Naive thymus-derived CD8-positive, alpha-beta T cell (primary cell): ENCODE data around the gene NRDC. TPM values are rescaled to one million over a fixed set of nuclear protein-coding genes. Genes with fewer than 3 reads are reported as not detected.

Experiments
- ATAC-seq, 2 donors: fragments of 150-1000 bp; cut with Tn5 transposase in 1 of 2; sonication (Bioruptor Pico), chemical (Tn5 transposase) in 1 of 2; 1 replicate in 1 of 2; 2 replicates in 1 of 2; pipeline ENCODE4 v1.10.0; 2021; ENCODE audit warnings: mild to moderate bottlenecking in 2 of 2, moderate library complexity in 2 of 2
- POLR2A ChIA-PET: fragments of 350-600 bp; sonication (Branson Sonifier 250); formaldehyde crosslinking; loops from one replicate; lab custom pipeline; 2021; ENCODE audit warnings: antibody characterized with exemption; lab: Charles Lee
- DNase-seq, 10 donors: peaks; one replicate each; pipeline versions ENCODE4 v3.0.0 to v3.0.0-alpha.2; 2020 to 2022
- H3K27ac Mint-ChIP-seq, 10 donors: one replicate each; pipeline ENCODE4 v1.8.0; 2020 to 2022; ENCODE audit warnings: mild to moderate bottlenecking in 10 of 10, mixed read lengths in 10 of 10, moderate library complexity in 4 of 10, inconsistent platforms in 1 of 10
- H3K27me3 Mint-ChIP-seq, 5 donors: one replicate each; pipeline ENCODE4 v1.8.0; 2021 to 2022; ENCODE audit warnings: mixed read lengths in 5 of 5
- H3K36me3 Mint-ChIP-seq, 3 donors: one replicate each; pipeline ENCODE4 v1.8.0; 2020 to 2022; ENCODE audit warnings: mixed read lengths in 3 of 3, mild to moderate bottlenecking in 2 of 3, inconsistent platforms in 1 of 3
- H3K4me1 Mint-ChIP-seq, 4 donors: one replicate each; pipeline ENCODE4 v1.8.0; 2021 to 2022; ENCODE audit warnings: mixed read lengths in 4 of 4
- H3K4me3 Mint-ChIP-seq, 10 donors: one replicate each; pipeline ENCODE4 v1.8.0; 2020 to 2022; ENCODE audit warnings: mild to moderate bottlenecking in 10 of 10, mixed read lengths in 10 of 10, moderate library complexity in 6 of 10, inconsistent platforms in 1 of 10
- H3K9me3 Mint-ChIP-seq, 9 donors: one replicate each; pipeline ENCODE4 v1.8.0; 2020 to 2022; ENCODE audit warnings: mixed read lengths in 9 of 9, mild to moderate bottlenecking in 3 of 9, inconsistent platforms in 1 of 9, moderate library complexity in 1 of 9
- microRNA-seq: library from miRNA; unstranded; fragments of <30 nt; microRNA quantifications from one replicate; pipeline ENCODE4 v1.2.0, GENCODE V29; 2022; ENCODE audit warnings: borderline microRNAs expressed
- polyA plus RNA-seq, 3 donors: library from polyadenylated mRNA; unstranded; fragments of 300-500 nt; fragmentation: Illumina TruSeq; gene quantifications; one replicate each; pipeline ENCODE4 v1.2.3, GENCODE V29; 2021
- total RNA-seq, 8 experiments: library from RNA in 2 of 8; stranded (reverse) in 2 of 8; gene quantifications; one replicate each; pipeline ENCODE4 v1.2.3 and lab custom pipeline; 2021 to 2026

Gene NRDC
- total and polyA plus RNA-seq, 5 experiments from 2014 or later = 54.8 to 145 (median 70.1) TPM

GRCh38 chr1:51752073-51752948 is 126.2 kb downstream of the NRDC start:
- no peaks in the 10 kb centered on the region for H3K27me3 Mint-ChIP-seq
- no peak overlapping the region for H3K4me3 Mint-ChIP-seq
- H3K36me3 Mint-ChIP-seq = peaks cover 9 to 63% (median 26%) of the 10 kb centered on the region in 3 donors
- POLR2A ChIA-PET = no interaction called here
- H3K4me1 Mint-ChIP-seq = peaks cover 5 to 14% (median 9%) of the 10 kb centered on the region in 4 donors
- ATAC-seq (no peak), DNase-seq (no peak)
- no peak overlapping the region for H3K27ac Mint-ChIP-seq
- H3K9me3 Mint-ChIP-seq = peaks cover 0 to 5% (median 0%) of the 10 kb centered on the region in 9 donors

- Mint-ChIP-seq H3K36me3 (peaks cover 9 to 70% (median 37%) of the 10 kb centered on the region in 3 donors), H3K4me3 (no peak overlapping the region), H3K27ac (no peak overlapping the region), H3K27me3 (no peaks in the 10 kb centered on the region), H3K9me3 (peaks cover 0 to 5% (median 0%) of the 10 kb centered on the region in 9 donors), H3K4me1 (peaks cover 4 to 14% (median 9%) of the 10 kb centered on the region in 4 donors)
- ATAC-seq (no peak), DNase-seq (no peak)
- POLR2A ChIA-PET = interaction anchor here (0.9 kb wide), 1 partner anchor 11 kb away, joined by 3 read pairs; no protein-coding TSS in a partner anchor
These were observed 127.8 kb downstream of the NRDC start for GRCh38 chr1:51750729-51751128.

- Mint-ChIP-seq H3K27ac (no peak overlapping the region), H3K36me3 (peaks cover 9 to 65% (median 34%) of the 10 kb centered on the region in 3 donors), H3K27me3 (no peaks in the 10 kb centered on the region), H3K9me3 (peaks cover 0 to 5% (median 0%) of the 10 kb centered on the region in 9 donors), H3K4me1 (peaks cover 4 to 14% (median 9%) of the 10 kb centered on the region in 4 donors), H3K4me3 (no peak overlapping the region)
- no peak for DNase-seq
- ATAC-seq = no peak
- POLR2A ChIA-PET = interaction anchor here (0.7 to 0.9 kb wide), 2 partner anchors 12 to 41 kb away, joined by 3 read pairs; no protein-coding TSS in a partner anchor
These were observed 128.3 kb downstream of the NRDC start for GRCh38 chr1:51750218-51750617.

- ATAC-seq (no peak), DNase-seq (no peak)
- Mint-ChIP-seq H3K27ac (no peak overlapping the region), H3K9me3 (peaks cover 0 to 5% (median 0%) of the 10 kb centered on the region in 9 donors), H3K27me3 (no peaks in the 10 kb centered on the region), H3K36me3 (peaks cover 9 to 62% (median 34%) of the 10 kb centered on the region in 3 donors), H3K4me3 (no peak overlapping the region), H3K4me1 (peaks cover 10 to 21% (median 14%) of the 10 kb centered on the region in 4 donors)
- POLR2A ChIA-PET = no interaction called here
These were observed 129.4 kb downstream of the NRDC start for GRCh38 chr1:51749151-51749550.

- Mint-ChIP-seq H3K9me3 (no peaks in the 10 kb centered on the region), H3K4me3 (no peak overlapping the region), H3K36me3 (peaks cover 0 to 45% (median 18%) of the 10 kb centered on the region in 3 donors), H3K4me1 (peaks cover 10 to 30% (median 13%) of the 10 kb centered on the region in 4 donors), H3K27me3 (no peaks in the 10 kb centered on the region), H3K27ac (peak overlapping the region in 4 of 10 donors; percentile 45 to 84 (median 53))
- POLR2A ChIA-PET = no interaction called here
- ATAC-seq (no peak), DNase-seq (no peak)
These were observed 133.3 kb downstream of the NRDC start for GRCh38 chr1:51745304-51745570.

GRCh38 chr1:51744506-51745303 is 133.8 kb downstream of the NRDC start:
- no peak for ATAC-seq
- POLR2A ChIA-PET = no interaction called here
- Mint-ChIP-seq H3K27ac (peak overlapping the region in 4 of 10 donors; percentile 45 to 84 (median 53)), H3K4me3 (no peak overlapping the region), H3K27me3 (no peaks in the 10 kb centered on the region), H3K9me3 (no peaks in the 10 kb centered on the region), H3K36me3 (peaks cover 0 to 39% (median 15%) of the 10 kb centered on the region in 3 donors), H3K4me1 (peaks cover 13 to 35% (median 14%) of the 10 kb centered on the region in 4 donors)
- DNase-seq = no peak

- POLR2A ChIA-PET = no interaction called here
- ATAC-seq = no peak
- Mint-ChIP-seq H3K9me3 (no peaks in the 10 kb centered on the region), H3K27me3 (no peaks in the 10 kb centered on the region), H3K36me3 (peaks cover 0 to 16% (median 6%) of the 10 kb centered on the region in 3 donors), H3K27ac (no peak overlapping the region), H3K4me3 (no peak overlapping the region), H3K4me1 (peaks cover 18 to 49% (median 27%) of the 10 kb centered on the region in 4 donors)
- DNase-seq = no peak
These were observed 137.3 kb downstream of the NRDC start for GRCh38 chr1:51741121-51741681.

- ATAC-seq (no peak), DNase-seq (no peak)
- peaks cover 18 to 54% (median 32%) of the 10 kb centered on the region in 4 donors for H3K4me1 Mint-ChIP-seq
- H3K4me3 Mint-ChIP-seq = no peak overlapping the region
- peak overlapping the region in 1 of 10 donors; percentile 22 for H3K27ac Mint-ChIP-seq
- POLR2A ChIA-PET = no interaction called here
- H3K9me3 Mint-ChIP-seq = no peaks in the 10 kb centered on the region
- peaks cover 0 to 12% (median 4%) of the 10 kb centered on the region in 3 donors for H3K36me3 Mint-ChIP-seq
- no peaks in the 10 kb centered on the region for H3K27me3 Mint-ChIP-seq
These were observed 137.9 kb downstream of the NRDC start for GRCh38 chr1:51740652-51741051.

Small RNAs within 50 kb of the gene (microRNA-seq; reads per million reads assigned to microRNA genes)
- gene MIR761 = not detected

Other genes starting within 250 kb of the NRDC start
- gene RAB3B, start 112.0 kb upstream of the NRDC start, total RNA-seq = under 1 TPM; 0.05 TPM
- under 1 TPM in 1 of 3 donors, not detected in 2; 0.01 TPM for gene RAB3B, start 112.0 kb upstream of the NRDC start, polyA plus RNA-seq
- gene KTI12, start 155.1 kb upstream of the NRDC start, total RNA-seq = 10 to 100 TPM; 16.9 to 19.5 TPM
- gene KTI12, start 155.1 kb upstream of the NRDC start, polyA plus RNA-seq = 10 to 100 TPM; 42.2 to 47.5 (median 44.0) TPM
- 10 to 100 TPM; 34.3 to 35.3 TPM for gene TXNDC12, start 176.5 kb upstream of the NRDC start, total RNA-seq
- gene TXNDC12, start 176.5 kb upstream of the NRDC start, polyA plus RNA-seq = 10 to 100 TPM; 77.9 to 95.3 (median 84.0) TPM
- 10 to 100 TPM; 33.1 to 38.2 TPM for gene BTF3L4, start 177.6 kb upstream of the NRDC start, total RNA-seq
- 10 to 100 TPM; 61.9 to 71.0 (median 68.4) TPM for gene BTF3L4, start 177.6 kb upstream of the NRDC start, polyA plus RNA-seq